Endothelial cell of umbilical vein (primary cell): ENCODE measurements around the gene SH3PXD2A.

Experiments used
- CTCF ChIP-seq, 2 donors: IDR thresholded peaks; 1 replicate in 1 of 2; 2 replicates in 1 of 2; pipeline ENCODE4 v1.5.1; 2011; ENCODE audit warnings: low read length in 2 of 2, mild to moderate bottlenecking in 2 of 2, moderate library complexity in 2 of 2, control low read depth in 1 of 2, inconsistent platforms in 1 of 2, low read depth in 1 of 2; ENCODE audit not compliant: insufficient read depth in 1 of 2; ENCODE audit errors: extremely low read depth in 1 of 2
- EZH2 ChIP-seq: IDR thresholded peaks from 2 replicates; pipeline ENCODE4 v1.6.1; 2012; ENCODE audit warnings: borderline replicate concordance, low read depth, mild to moderate bottlenecking, moderate library complexity, low read length, inconsistent platforms; ENCODE audit not compliant: severe bottlenecking
- GATA2 ChIP-seq: IDR thresholded peaks from 2 replicates; pipeline ENCODE4 v1.7.0; 2011; ENCODE audit warnings: low read depth, mild to moderate bottlenecking, moderate library complexity, mixed read lengths, low read length; ENCODE audit not compliant: insufficient read length, insufficient read depth
- MYC ChIP-seq: IDR thresholded peaks from one replicate; pipeline ENCODE4 v1.6.1; 2011; ENCODE audit warnings: mild to moderate bottlenecking, low read depth, low read length
- POLR2A ChIP-seq: IDR thresholded peaks from 2 replicates; pipeline ENCODE4 v1.6.1; 2012; ENCODE audit warnings: low read depth, mild to moderate bottlenecking, control low read depth, low read length
- POLR2AphosphoS5 ChIP-seq: IDR thresholded peaks from 2 replicates; pipeline ENCODE4 v1.6.1; 2012; ENCODE audit warnings: low read depth, mild to moderate bottlenecking, control low read depth, low read length, moderate library complexity; ENCODE audit not compliant: insufficient read depth

GRCh38 chr10:103643381-103643780, 212.0 kb downstream of the SH3PXD2A start:
- no peak for TF ChIP-seq EZH2
- no peak for TF ChIP-seq CTCF (IDR thresholded peaks at IDR 0.05; ENCODE audit: extremely low read depth in 1 of 2, insufficient read depth in 1 of 2, low read depth in 1 of 2, low read length in 2 of 2)
- no peak for TF ChIP-seq GATA2
- TF ChIP-seq POLR2A = no peak
- no peak for TF ChIP-seq POLR2AphosphoS5
- no peak for TF ChIP-seq MYC
